Naive thymus-derived CD4-positive, alpha-beta T cell (primary cell): ENCODE data around the gene FIGN. TPM values are rescaled to one million over a fixed set of nuclear protein-coding genes. Genes with fewer than 3 reads are reported as not detected.
A peak's percentile ranks its signal among the peaks of the same experiment; 100 is the strongest.

ENCODE experiments used
- ATAC-seq: fragments of 150-1000 bp; cut with Tn5 transposase; 2 replicates; pipeline ENCODE4 v1.10.0; 2021; ENCODE audit warnings: mild to moderate bottlenecking, moderate library complexity
- CTCF ChIA-PET: fragments of 350-600 bp; sonication (Branson Sonifier 250); formaldehyde crosslinking; loops from one replicate; lab custom pipeline; 2021; ENCODE audit warnings: antibody characterized with exemption; lab: Charles Lee
- POLR2A ChIA-PET: fragments of 350-600 bp; sonication (Branson Sonifier 250); formaldehyde crosslinking; loops from one replicate; lab custom pipeline; 2021; ENCODE audit warnings: antibody characterized with exemption, inconsistent platforms; lab: Charles Lee
- DNase-seq, 9 donors: peaks; one replicate each; pipeline versions ENCODE4 v3.0.0 to v3.0.0-alpha.2; 2020 to 2022; ENCODE audit warnings: mixed read lengths in 1 of 9
- H3K27ac ChIP-seq: one replicate; pipeline ENCODE4 v1.7.0; 2013; ENCODE audit warnings: mild to moderate bottlenecking, low read depth, low read length, moderate library complexity
- H3K27me3 ChIP-seq, 2 donors: one replicate each; pipeline ENCODE4 v1.7.0; 2013; ENCODE audit warnings: low read length in 2 of 2, mild to moderate bottlenecking in 2 of 2, moderate library complexity in 2 of 2; ENCODE audit not compliant: control insufficient read depth in 2 of 2, insufficient read depth in 2 of 2
- H3K36me3 ChIP-seq, 3 experiments: 1 replicate in 2 of 3; 2 replicates in 1 of 3; pipeline ENCODE4 v1.7.0; 2013; ENCODE audit warnings: low read length in 3 of 3, mild to moderate bottlenecking in 3 of 3, moderate library complexity in 1 of 3; ENCODE audit not compliant: insufficient read depth in 3 of 3, control insufficient read depth in 2 of 3
- H3K4me1 ChIP-seq, 2 donors: one replicate each; pipeline ENCODE4 v1.7.0; 2013; ENCODE audit warnings: low read length in 2 of 2, mild to moderate bottlenecking in 2 of 2, moderate library complexity in 1 of 2; ENCODE audit not compliant: control insufficient read depth in 2 of 2, insufficient read depth in 2 of 2
- H3K4me3 ChIP-seq: 2 replicates; pipeline ENCODE4 v1.7.0; 2013; ENCODE audit warnings: mild to moderate bottlenecking, low read length
- H3K9me3 ChIP-seq, 3 experiments: 1 replicate in 2 of 3; 2 replicates in 1 of 3; pipeline ENCODE4 v1.7.0; 2013; ENCODE audit warnings: low read length in 3 of 3; ENCODE audit not compliant: control insufficient read depth in 2 of 3
- H3K27ac Mint-ChIP-seq, 9 donors: one replicate each; pipeline ENCODE4 v1.8.0; 2020 to 2022; ENCODE audit warnings: mixed read lengths in 9 of 9, mild to moderate bottlenecking in 8 of 9, moderate library complexity in 5 of 9, inconsistent platforms in 2 of 9
- H3K27me3 Mint-ChIP-seq, 5 donors: one replicate each; pipeline ENCODE4 v1.8.0; 2021 to 2022; ENCODE audit warnings: mixed read lengths in 5 of 5, mild to moderate bottlenecking in 1 of 5
- H3K36me3 Mint-ChIP-seq, 5 donors: one replicate each; pipeline ENCODE4 v1.8.0; 2020 to 2022; ENCODE audit warnings: mixed read lengths in 5 of 5, mild to moderate bottlenecking in 3 of 5, inconsistent platforms in 1 of 5
- H3K4me1 Mint-ChIP-seq, 7 donors: one replicate each; pipeline ENCODE4 v1.8.0; 2020 to 2022; ENCODE audit warnings: mixed read lengths in 7 of 7, mild to moderate bottlenecking in 3 of 7, inconsistent platforms in 1 of 7
- H3K4me3 Mint-ChIP-seq, 10 donors: one replicate each; pipeline ENCODE4 v1.8.0; 2020 to 2022; ENCODE audit warnings: mild to moderate bottlenecking in 10 of 10, mixed read lengths in 10 of 10, moderate library complexity in 6 of 10, inconsistent platforms in 2 of 10
- H3K9me3 Mint-ChIP-seq, 11 donors: one replicate each; pipeline ENCODE4 v1.8.0; 2020 to 2022; ENCODE audit warnings: mixed read lengths in 11 of 11, mild to moderate bottlenecking in 4 of 11, inconsistent platforms in 1 of 11, moderate library complexity in 1 of 11
- intact Hi-C, 2 donors: fragments of 100-400 bp; cut with micrococcal nuclease; formaldehyde crosslinking; loops; one replicate each; pipeline ENCODE4 v1.15.1; 2023
- polyA plus RNA-seq, 2 donors: library from polyadenylated mRNA; unstranded; fragments of 300-500 nt; fragmentation: Illumina TruSeq; gene quantifications; one replicate each; pipeline ENCODE4 v1.2.3, GENCODE V29; 2021
- total RNA-seq, 6 experiments: library from RNA in 5 of 6; stranded (reverse) in 5 of 6; gene quantifications; 1 replicate in 5 of 6; 2 replicates in 1 of 6; pipeline ENCODE4 v1.2.3 and lab custom pipeline; 2021 to 2026

FIGN gene
- total and polyA plus RNA-seq, 7 experiments from 2014 or later: 0.05 TPM; not detected in 6

DNA sequence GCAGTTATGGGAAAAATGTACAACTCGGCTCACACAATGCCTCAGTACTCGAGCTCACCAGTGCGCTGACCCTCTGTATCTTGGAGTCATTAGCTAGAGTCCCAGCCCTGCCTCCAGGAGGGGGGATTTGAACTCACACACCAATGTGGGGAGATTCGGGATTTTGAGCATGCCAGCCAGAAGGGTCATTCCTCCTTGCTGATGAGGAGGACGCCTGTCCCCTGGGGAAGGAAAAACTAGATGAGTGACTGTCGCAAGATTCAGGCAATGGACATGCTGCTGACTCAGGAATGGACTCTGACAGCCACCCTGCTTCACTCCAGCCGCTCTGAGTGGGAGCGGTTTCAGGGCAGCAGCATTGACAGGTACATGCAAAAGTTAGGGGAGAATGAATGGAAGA, 20.6 kb downstream of the FIGN start:
- H3K4me3 Mint-ChIP-seq: no peak overlapping the region
- H3K27ac Mint-ChIP-seq: no peak overlapping the region
- Histone ChIP-seq H3K4me3 (no peak overlapping the region), H3K9me3 (no peaks in the 10 kb centered on the region), H3K4me1 (no peaks in the 10 kb centered on the region), H3K27me3 (no peaks in the 10 kb centered on the region), H3K36me3 (no peaks in the 10 kb centered on the region), H3K27ac (no peak overlapping the region)
- no peaks in the 10 kb centered on the region for H3K27me3 Mint-ChIP-seq
- DNase-seq (no peak), ATAC-seq (no peak)
- H3K9me3 Mint-ChIP-seq: peaks cover 0 to 10% (median 0%) of the 10 kb centered on the region in 11 donors
- POLR2A ChIA-PET: no interaction called here
- intact Hi-C loops: no loop called here
- CTCF ChIA-PET: no interaction called here
- no peaks in the 10 kb centered on the region for H3K36me3 Mint-ChIP-seq
- H3K4me1 Mint-ChIP-seq: no peaks in the 10 kb centered on the region

- no peaks in the 10 kb centered on the region for H3K4me1 ChIP-seq
- H3K4me1 Mint-ChIP-seq: no peaks in the 10 kb centered on the region
- peaks cover 0 to 9% (median 0%) of the 10 kb centered on the region in 11 donors for H3K9me3 Mint-ChIP-seq
- H3K4me3 ChIP-seq: no peak overlapping the region
- no peak overlapping the region for H3K4me3 Mint-ChIP-seq
- H3K27ac ChIP-seq: no peak overlapping the region
- intact Hi-C loops: no loop called here
- no peak for DNase-seq
- ChIA-PET CTCF (no interaction called here), POLR2A (no interaction called here)
- no peaks in the 10 kb centered on the region for H3K9me3 ChIP-seq
- no peaks in the 10 kb centered on the region for H3K27me3 Mint-ChIP-seq
- no peak overlapping the region for H3K27ac Mint-ChIP-seq
- ATAC-seq: no peak
- H3K27me3 ChIP-seq: no peaks in the 10 kb centered on the region
- no peaks in the 10 kb centered on the region for H3K36me3 ChIP-seq
- no peaks in the 10 kb centered on the region for H3K36me3 Mint-ChIP-seq
Measured at GRCh38 chr2:163713534-163714311, 22.1 kb downstream of the FIGN start.

- H3K4me1 Mint-ChIP-seq: no peaks in the 10 kb centered on the region
- H3K4me3 Mint-ChIP-seq: peak overlapping the region in 1 of 10 donors; percentile 5
- Histone ChIP-seq H3K36me3 (no peaks in the 10 kb centered on the region), H3K27ac (no peak overlapping the region), H3K27me3 (no peaks in the 10 kb centered on the region), H3K9me3 (no peaks in the 10 kb centered on the region), H3K4me3 (no peak overlapping the region), H3K4me1 (no peaks in the 10 kb centered on the region)
- no peak overlapping the region for H3K27ac Mint-ChIP-seq
- no peaks in the 10 kb centered on the region for H3K36me3 Mint-ChIP-seq
- CTCF ChIA-PET: no interaction called here
- DNase-seq (no peak), ATAC-seq (no peak)
- POLR2A ChIA-PET: no interaction called here
- peaks cover 0 to 9% (median 0%) of the 10 kb centered on the region in 11 donors for H3K9me3 Mint-ChIP-seq
- H3K27me3 Mint-ChIP-seq: no peaks in the 10 kb centered on the region
- intact Hi-C loops: no loop called here
Measured at GRCh38 chr2:163711699-163712098, 24.1 kb downstream of the FIGN start.

- ChIA-PET CTCF (no interaction called here), POLR2A (no interaction called here)
- DNase-seq (no peak), ATAC-seq (no peak)
- Histone ChIP-seq H3K4me1 (no peaks in the 10 kb centered on the region), H3K9me3 (no peaks in the 10 kb centered on the region), H3K27me3 (no peaks in the 10 kb centered on the region), H3K4me3 (no peak overlapping the region), H3K36me3 (no peaks in the 10 kb centered on the region), H3K27ac (no peak overlapping the region)
- no peaks in the 10 kb centered on the region for H3K4me1 Mint-ChIP-seq
- H3K27me3 Mint-ChIP-seq: no peaks in the 10 kb centered on the region
- no peak overlapping the region for H3K4me3 Mint-ChIP-seq
- H3K27ac Mint-ChIP-seq: no peak overlapping the region
- intact Hi-C loops: no loop called here
- no peaks in the 10 kb centered on the region for H3K36me3 Mint-ChIP-seq
- H3K9me3 Mint-ChIP-seq: peaks cover 0 to 9% (median 0%) of the 10 kb centered on the region in 11 donors
Measured at GRCh38 chr2:163711258-163711657, 24.6 kb downstream of the FIGN start.

- ChIA-PET CTCF (no interaction called here), POLR2A (no interaction called here)
- intact Hi-C loops: no loop called here
- Mint-ChIP-seq H3K4me1 (no peaks in the 10 kb centered on the region), H3K27ac (no peak overlapping the region), H3K4me3 (no peak overlapping the region), H3K9me3 (peaks cover 0 to 5% (median 0%) of the 10 kb centered on the region in 11 donors), H3K36me3 (no peaks in the 10 kb centered on the region), H3K27me3 (no peaks in the 10 kb centered on the region)
- H3K27me3 ChIP-seq: no peaks in the 10 kb centered on the region
- H3K4me3 ChIP-seq: no peak overlapping the region
- H3K9me3 ChIP-seq: no peaks in the 10 kb centered on the region
- H3K36me3 ChIP-seq: no peaks in the 10 kb centered on the region
- no peaks in the 10 kb centered on the region for H3K4me1 ChIP-seq
- ATAC-seq: no peak
- no peak for DNase-seq
- H3K27ac ChIP-seq: no peak overlapping the region
Measured at GRCh38 chr2:163709270-163709669, 26.5 kb downstream of the FIGN start.

- Mint-ChIP-seq H3K4me1 (no peaks in the 10 kb centered on the region), H3K36me3 (no peaks in the 10 kb centered on the region)
- intact Hi-C loops: no loop called here
Measured at GRCh38 chr2:163708265-163708664, 27.5 kb downstream of the FIGN start.

DNA sequence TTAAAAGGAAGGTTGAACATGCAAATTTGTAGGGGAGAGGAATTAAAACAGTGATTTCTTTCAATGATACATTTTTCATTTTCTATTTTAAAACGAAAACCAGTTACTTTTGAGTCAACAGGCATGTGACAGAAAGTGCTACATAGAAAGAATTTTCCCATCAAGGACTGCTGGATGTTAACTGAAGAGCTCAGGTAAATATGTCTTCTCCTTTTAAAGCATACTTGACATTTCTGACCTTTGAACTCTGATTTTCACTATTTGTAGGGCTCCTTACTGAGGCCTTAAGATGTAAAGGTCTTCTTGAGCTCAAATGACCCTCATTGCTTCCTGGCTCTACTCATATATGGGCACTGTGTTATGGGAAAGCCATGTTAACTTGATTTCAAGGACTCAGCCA, 32.4 kb downstream of the FIGN start:
- Mint-ChIP-seq H3K36me3 (no peaks in the 10 kb centered on the region), H3K9me3 (peaks cover 0 to 9% (median 0%) of the 10 kb centered on the region in 11 donors), H3K27ac (no peak overlapping the region), H3K27me3 (peaks cover 0 to 4% (median 0%) of the 10 kb centered on the region in 5 donors), H3K4me3 (no peak overlapping the region), H3K4me1 (no peaks in the 10 kb centered on the region)
- H3K4me3 ChIP-seq: no peak overlapping the region
- H3K36me3 ChIP-seq: no peaks in the 10 kb centered on the region
- H3K4me1 ChIP-seq: no peaks in the 10 kb centered on the region
- ChIA-PET POLR2A (no interaction called here), CTCF (no interaction called here)
- intact Hi-C loops: no loop called here
- no peak overlapping the region for H3K27ac ChIP-seq
- ATAC-seq: no peak
- no peak for DNase-seq
- no peaks in the 10 kb centered on the region for H3K27me3 ChIP-seq
- no peaks in the 10 kb centered on the region for H3K9me3 ChIP-seq

More at GRCh38 chr2:163708265-163708664, 27.5 kb downstream of the FIGN start:
- DNase-seq (no peak), ATAC-seq (no peak)
- no peak overlapping the region for H3K27ac ChIP-seq
- no peaks in the 10 kb centered on the region for H3K27me3 ChIP-seq
- H3K36me3 ChIP-seq: no peaks in the 10 kb centered on the region
- Mint-ChIP-seq H3K4me3 (no peak overlapping the region), H3K27me3 (no peaks in the 10 kb centered on the region), H3K27ac (no peak overlapping the region), H3K9me3 (peaks cover 0 to 5% (median 0%) of the 10 kb centered on the region in 11 donors)
- POLR2A ChIA-PET: no interaction called here
- no peaks in the 10 kb centered on the region for H3K4me1 ChIP-seq
- CTCF ChIA-PET: no interaction called here
- H3K4me3 ChIP-seq: no peak overlapping the region
- H3K9me3 ChIP-seq: no peaks in the 10 kb centered on the region
